ENCODE data around the gene SLC32A1. TPM values are rescaled to one million over a fixed set of nuclear protein-coding genes. Genes with fewer than 3 reads are reported as not detected.

SLC32A1 gene
- total RNA-seq, 4 donors from 2014 or later = not detected

GRCh38 chr20:38730167-38730988 is 6.1 kb downstream of the SLC32A1 start:
- WGBS, 2 donors = 2 to 3% methylated on average over 39 to 41 of the region's 41 CpGs
- no peak for DNase-seq (ENCODE audit: low spot score in 2 of 2)
- no peak for TF ChIP-seq POLR2A (IDR thresholded peaks at IDR 0.05)
- no peak for TF ChIP-seq CTCF (IDR thresholded peaks at IDR 0.05)
- H3K4me3 ChIP-seq (ENCODE audit: low read depth, poor library complexity, severe bottlenecking) = no peak overlapping the region
- intact Hi-C loops (cut with DNase I; ENCODE audit: low total_unique reads) = no loop called here

- H3K4me3 ChIP-seq (ENCODE audit: low read depth, poor library complexity, severe bottlenecking) = no peak overlapping the region
- peak in 1 of 3 donors; percentile 85 for TF ChIP-seq CTCF (IDR thresholded peaks at IDR 0.05)
- TF ChIP-seq POLR2A (IDR thresholded peaks at IDR 0.05) = no peak
- WGBS, 2 donors = 0 to 1% methylated on average over 37 to 40 of the region's 40 CpGs
- DNase-seq (ENCODE audit: low spot score in 2 of 2) = peak in 1 of 2 donors; percentile 92
- intact Hi-C loops (cut with DNase I; ENCODE audit: low total_unique reads) = no loop called here
These were observed 6.9 kb downstream of the SLC32A1 start for GRCh38 chr20:38730989-38731737.

GRCh38 chr20:38731738-38732113 is 7.4 kb downstream of the SLC32A1 start:
- no peak for DNase-seq (ENCODE audit: low spot score in 2 of 2)
- no peak overlapping the region for H3K4me3 ChIP-seq (ENCODE audit: low read depth, poor library complexity, severe bottlenecking)
- TF ChIP-seq CTCF (IDR thresholded peaks at IDR 0.05) = no peak
- WGBS, 2 donors = 57 to 62% methylated on average over 1 of the region's 1 CpG
- intact Hi-C loops (cut with DNase I; ENCODE audit: low total_unique reads) = no loop called here

GRCh38 chr20:38732981-38733380 is 8.7 kb downstream of the SLC32A1 start:
- peak in 1 of 2 donors; percentile 76 for DNase-seq (ENCODE audit: low spot score in 2 of 2)
- intact Hi-C loops (cut with DNase I; ENCODE audit: low total_unique reads) = no loop called here
- TF ChIP-seq POLR2A (IDR thresholded peaks at IDR 0.05) (no peak), CTCF (IDR thresholded peaks at IDR 0.05) (no peak)
- 83% methylated on average over 4 of the region's 4 CpGs for WGBS, 2 donors
- H3K4me3 ChIP-seq (ENCODE audit: low read depth, poor library complexity, severe bottlenecking) = no peak overlapping the region

- no peak overlapping the region for H3K4me3 ChIP-seq (ENCODE audit: low read depth, poor library complexity, severe bottlenecking)
- intact Hi-C loops (cut with DNase I; ENCODE audit: low total_unique reads) = no loop called here
- peak in 1 of 2 donors; percentile 18 for DNase-seq (ENCODE audit: low spot score in 2 of 2)
- 45 to 52% methylated on average over 6 of the region's 6 CpGs for WGBS, 2 donors
- TF ChIP-seq POLR2A (IDR thresholded peaks at IDR 0.05) (no peak), CTCF (IDR thresholded peaks at IDR 0.05) (no peak)
These were observed 10.9 kb downstream of the SLC32A1 start for GRCh38 chr20:38735172-38735571.
